IMR-90 (cell line): ENCODE data around the gene DDX21.

ENCODE experiments used
- MAFK ChIP-seq: IDR thresholded peaks from 2 replicates; pipeline ENCODE4 v1.6.1; 2012; ENCODE audit warnings: low read depth, low read length, improper control_type of control experiment
- NFE2L2 ChIP-seq: fragments of 150-350 bp; IDR thresholded peaks from 2 replicates; pipeline ENCODE4 v1.6.1; 2016; ENCODE audit warnings: low read depth, mild to moderate bottlenecking, low read length
- POLR2A ChIP-seq: IDR thresholded peaks from 2 replicates; pipeline ENCODE4 v1.6.1; 2012; ENCODE audit warnings: mild to moderate bottlenecking, low read depth, low read length
- TF ChIP-seq, protein P1 (sequence below): conservative IDR thresholded peaks from 2 replicates; pipeline ENCODE4 v1.5.1; 2012; ENCODE audit warnings: mild to moderate bottlenecking, low read depth, low read length, improper control_type of control experiment
- TF ChIP-seq, protein P2 (sequence below): fragments of 150-350 bp; IDR thresholded peaks from 2 replicates; pipeline ENCODE4 v1.6.1; 2016; ENCODE audit warnings: low read depth, mild to moderate bottlenecking, low read length, moderate library complexity, borderline replicate concordance
- TF ChIP-seq, protein P3 (sequence below): fragments of 150-350 bp; IDR thresholded peaks from 2 replicates; pipeline ENCODE4 v1.6.1; 2017; ENCODE audit warnings: mild to moderate bottlenecking, antibody characterized with exemption, low read length, low read depth

DNA sequence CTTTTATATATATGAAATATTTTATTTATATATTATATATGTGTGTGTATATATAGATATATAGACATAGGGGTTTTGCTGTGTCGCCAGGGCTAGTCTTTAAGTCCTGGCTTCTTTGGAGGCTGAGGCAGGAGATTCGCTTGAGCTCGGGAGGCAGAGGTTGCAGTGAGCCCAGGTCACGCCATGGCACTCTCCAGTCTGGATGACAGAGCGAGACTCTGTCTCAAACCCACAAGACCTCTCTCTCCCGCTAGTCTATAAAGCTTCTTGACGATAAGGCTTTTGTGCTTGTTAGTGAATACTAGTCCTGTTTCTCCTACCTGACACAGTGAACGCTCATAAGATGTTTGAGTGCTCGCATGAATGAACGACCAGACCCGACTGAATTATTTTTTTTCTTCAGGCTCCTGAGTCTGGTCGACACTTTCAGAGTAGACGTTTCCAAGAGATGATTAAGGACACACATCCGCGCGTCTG is 577 bp upstream of the DDX21 start:
- TF ChIP-seq, protein P1, sequence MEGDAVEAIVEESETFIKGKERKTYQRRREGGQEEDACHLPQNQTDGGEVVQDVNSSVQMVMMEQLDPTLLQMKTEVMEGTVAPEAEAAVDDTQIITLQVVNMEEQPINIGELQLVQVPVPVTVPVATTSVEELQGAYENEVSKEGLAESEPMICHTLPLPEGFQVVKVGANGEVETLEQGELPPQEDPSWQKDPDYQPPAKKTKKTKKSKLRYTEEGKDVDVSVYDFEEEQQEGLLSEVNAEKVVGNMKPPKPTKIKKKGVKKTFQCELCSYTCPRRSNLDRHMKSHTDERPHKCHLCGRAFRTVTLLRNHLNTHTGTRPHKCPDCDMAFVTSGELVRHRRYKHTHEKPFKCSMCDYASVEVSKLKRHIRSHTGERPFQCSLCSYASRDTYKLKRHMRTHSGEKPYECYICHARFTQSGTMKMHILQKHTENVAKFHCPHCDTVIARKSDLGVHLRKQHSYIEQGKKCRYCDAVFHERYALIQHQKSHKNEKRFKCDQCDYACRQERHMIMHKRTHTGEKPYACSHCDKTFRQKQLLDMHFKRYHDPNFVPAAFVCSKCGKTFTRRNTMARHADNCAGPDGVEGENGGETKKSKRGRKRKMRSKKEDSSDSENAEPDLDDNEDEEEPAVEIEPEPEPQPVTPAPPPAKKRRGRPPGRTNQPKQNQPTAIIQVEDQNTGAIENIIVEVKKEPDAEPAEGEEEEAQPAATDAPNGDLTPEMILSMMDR, result no peak
- TF ChIP-seq POLR2A (no peak), MAFK (no peak), NFE2L2 (no peak)
- TF ChIP-seq, protein P2, sequence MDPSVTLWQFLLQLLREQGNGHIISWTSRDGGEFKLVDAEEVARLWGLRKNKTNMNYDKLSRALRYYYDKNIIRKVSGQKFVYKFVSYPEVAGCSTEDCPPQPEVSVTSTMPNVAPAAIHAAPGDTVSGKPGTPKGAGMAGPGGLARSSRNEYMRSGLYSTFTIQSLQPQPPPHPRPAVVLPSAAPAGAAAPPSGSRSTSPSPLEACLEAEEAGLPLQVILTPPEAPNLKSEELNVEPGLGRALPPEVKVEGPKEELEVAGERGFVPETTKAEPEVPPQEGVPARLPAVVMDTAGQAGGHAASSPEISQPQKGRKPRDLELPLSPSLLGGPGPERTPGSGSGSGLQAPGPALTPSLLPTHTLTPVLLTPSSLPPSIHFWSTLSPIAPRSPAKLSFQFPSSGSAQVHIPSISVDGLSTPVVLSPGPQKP, result no peak
- TF ChIP-seq, protein P3, sequence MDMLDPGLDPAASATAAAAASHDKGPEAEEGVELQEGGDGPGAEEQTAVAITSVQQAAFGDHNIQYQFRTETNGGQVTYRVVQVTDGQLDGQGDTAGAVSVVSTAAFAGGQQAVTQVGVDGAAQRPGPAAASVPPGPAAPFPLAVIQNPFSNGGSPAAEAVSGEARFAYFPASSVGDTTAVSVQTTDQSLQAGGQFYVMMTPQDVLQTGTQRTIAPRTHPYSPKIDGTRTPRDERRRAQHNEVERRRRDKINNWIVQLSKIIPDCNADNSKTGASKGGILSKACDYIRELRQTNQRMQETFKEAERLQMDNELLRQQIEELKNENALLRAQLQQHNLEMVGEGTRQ, result no peak
